H1 (cell line): ENCODE results near the gene FAM131C. TPM values are rescaled to one million over a fixed set of nuclear protein-coding genes. Genes with fewer than 3 reads are reported as not detected.

Experiments used
- CTBP2 ChIP-seq: IDR thresholded peaks from 2 replicates; pipeline ENCODE4 v1.7.0; 2011; ENCODE audit warnings: borderline replicate concordance, mild to moderate bottlenecking, moderate library complexity, mixed read lengths, low read length; ENCODE audit not compliant: insufficient read depth, insufficient read length
- E2F6 ChIP-seq: IDR thresholded peaks from 2 replicates; pipeline ENCODE4 v1.6.1; 2012; ENCODE audit warnings: inconsistent platforms
- HDAC6 ChIP-seq: IDR thresholded peaks from one replicate; pipeline ENCODE4 v1.7.1; 2012; ENCODE audit warnings: low read depth, mild to moderate bottlenecking, inconsistent platforms, low read length, moderate library complexity
- MAFK ChIP-seq: IDR thresholded peaks from 2 replicates; pipeline ENCODE4 v1.6.1; 2012; ENCODE audit warnings: low read depth, mild to moderate bottlenecking, improper control_type of control experiment, low read length
- RNF2 ChIP-seq: fragments of 200-900, 300-1000 bp; sonication (generic); IDR thresholded peaks from 2 replicates; pipeline ENCODE4 v1.7.1; 2016; ENCODE audit warnings: borderline replicate concordance, low read depth, mild to moderate bottlenecking, antibody characterized with exemption, low read length; ENCODE audit not compliant: poor library complexity, severe bottlenecking; ENCODE audit errors: missing control alignments
- TAF7 ChIP-seq: optimal IDR thresholded peaks from 2 replicates; pipeline ENCODE3; 2011; ENCODE audit warnings: low read depth, mild to moderate bottlenecking, inconsistent platforms, low read length, moderate library complexity, borderline replicate concordance
- TBP ChIP-seq: IDR thresholded peaks from 2 replicates; pipeline ENCODE4 v1.6.1; 2011; ENCODE audit warnings: low read depth, low read length, improper control_type of control experiment
- YY1 ChIP-seq: IDR thresholded peaks from 2 replicates; pipeline ENCODE4 v1.6.1; 2011; ENCODE audit warnings: low read depth, mild to moderate bottlenecking, low read length
- polyA plus RNA-seq, 7 experiments: library from polyadenylated mRNA; depleted of rRNA in 3 of 7; stranded (reverse) in 5 of 7; unstranded in 2 of 7; fragments of >200 nt in 5 of 7; fragments of 200-250 nt in 2 of 7; gene quantifications; 1 replicate in 5 of 7; 2 replicates in 1 of 7; 4 replicates in 1 of 7; pipeline versions ENCODE4 v1.2.1 to v1.2.3, GENCODE V29; 2011 to 2013; ENCODE audit warnings: missing spikeins in 2 of 7, mixed read lengths in 2 of 7
- total RNA-seq: library from RNA; stranded (reverse); fragmentation: NEBNext Ultra II Directional; extraction: Animal tissue kit (Norgen Biotek cat#: 25700); gene quantifications from 2 replicates; pipeline ENCODE4 v1.2.1, GENCODE V29; 2021

Gene FAM131C
- total and polyA plus RNA-seq, 2 of the 8 experiments (the other 6 are each of a cell fraction or from before 2014, with no cell fraction given): 0.73 to 0.78 TPM

GRCh38 chr1:16118706-16119105 is 45.3 kb upstream of the FAM131C start (continued):
- TF ChIP-seq E2F6: no peak
- no peak for TF ChIP-seq TBP
- no peak for TF ChIP-seq CTBP2
- TF ChIP-seq RNF2: no peak
- TF ChIP-seq HDAC6: no peak
- no peak for TF ChIP-seq TAF7
- TF ChIP-seq YY1: no peak
- TF ChIP-seq MAFK: no peak
